GM12892 (cell line): Measurements from ENCODE around the gene FOXO6.
"Not testable (repeated sequence)": the region's sequence is repeated elsewhere in the genome, so short reads cannot be mapped to it uniquely, and the experiment has no call there.

Experiments
- POLR2A ChIP-seq: IDR thresholded peaks from 2 replicates; pipeline ENCODE4 v1.6.1; 2011; ENCODE audit warnings: low read depth, low read length, control low read depth
- POLR2AphosphoS5 ChIP-seq: IDR thresholded peaks from 2 replicates; pipeline ENCODE4 v1.6.1; 2011; ENCODE audit warnings: low read depth, low read length, control low read depth
- TAF1 ChIP-seq: IDR thresholded peaks from 2 replicates; pipeline ENCODE4 v1.6.1; 2011; ENCODE audit warnings: low read depth, mild to moderate bottlenecking, control low read depth, low read length, borderline replicate concordance

DNA sequence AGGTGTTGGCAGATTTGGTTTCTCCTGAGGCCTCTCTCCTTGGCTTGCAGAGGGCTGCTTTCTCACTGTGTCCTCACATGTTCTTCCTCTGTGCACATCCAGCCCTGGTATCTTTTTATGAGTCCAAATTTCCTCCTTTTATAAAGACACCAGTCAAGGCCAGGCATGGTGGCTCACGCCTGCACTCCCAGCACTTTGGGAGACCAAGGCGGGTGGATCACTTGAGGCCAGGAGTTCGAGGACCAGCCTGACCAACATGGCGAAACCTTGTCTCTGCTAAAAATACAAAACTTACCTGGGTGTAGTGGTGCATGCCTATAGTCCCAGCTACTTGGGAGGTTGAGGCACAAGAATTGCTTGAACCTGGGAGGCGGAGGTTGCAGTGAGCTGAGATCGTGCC is 29.1 kb upstream of the FOXO6 start:
- not testable (repeated sequence) for TF ChIP-seq POLR2A, POLR2AphosphoS5, TAF1
